GM23248 (cell line): Measurements from ENCODE around the gene ARID1B.

Experiments used
- EZH2 ChIP-seq: fragments of 200-600 bp; sonication (generic); IDR thresholded peaks from 2 replicates; pipeline ENCODE4 v1.6.1; 2018; ENCODE audit warnings: antibody characterized with exemption, mild to moderate bottlenecking; ENCODE audit not compliant: insufficient read depth, poor library complexity, severe bottlenecking
- EZH2phosphoT487 ChIP-seq: fragments of 200-600 bp; sonication (generic); IDR thresholded peaks from 2 replicates; pipeline ENCODE4 v1.6.1; 2018; ENCODE audit warnings: antibody characterized with exemption, moderate library complexity, mild to moderate bottlenecking, low read depth; ENCODE audit not compliant: insufficient read depth

DNA sequence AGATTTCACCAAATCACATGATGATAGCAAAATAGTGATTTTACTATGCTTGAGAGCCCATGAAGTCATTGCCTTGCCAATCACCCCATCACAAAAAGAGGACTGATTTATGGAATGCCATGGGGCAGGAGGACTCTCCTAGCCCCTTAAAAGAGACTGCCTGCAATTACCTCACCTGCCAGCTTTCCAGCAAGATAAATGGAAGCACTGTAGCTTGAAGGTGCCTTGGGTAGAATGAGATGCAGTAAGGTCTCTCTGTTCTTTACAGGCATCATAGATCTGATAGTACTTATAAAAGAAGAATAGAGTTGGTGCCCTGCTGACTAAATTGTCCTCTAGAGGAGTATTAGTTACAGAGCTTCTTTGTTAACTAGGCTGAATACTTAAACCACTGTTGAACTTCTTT is 303.8 kb downstream of the ARID1B start:
- no peak for TF ChIP-seq EZH2
- no peak for TF ChIP-seq EZH2phosphoT487
